Kasumi-1 (cell line): ENCODE results near the gene DHRS9.
A peak's percentile ranks its signal among the peaks of the same experiment; 100 is the strongest.
"Not testable (repeated sequence)": the region's sequence is repeated elsewhere in the genome, so short reads cannot be mapped to it uniquely, and the experiment has no call there.

Experiments used
- DNase-seq, 2 experiments: peaks; one replicate each; lab custom pipeline; 2025; lab: John Stamatoyannopoulos, UW

Gene DHRS9

DNA sequence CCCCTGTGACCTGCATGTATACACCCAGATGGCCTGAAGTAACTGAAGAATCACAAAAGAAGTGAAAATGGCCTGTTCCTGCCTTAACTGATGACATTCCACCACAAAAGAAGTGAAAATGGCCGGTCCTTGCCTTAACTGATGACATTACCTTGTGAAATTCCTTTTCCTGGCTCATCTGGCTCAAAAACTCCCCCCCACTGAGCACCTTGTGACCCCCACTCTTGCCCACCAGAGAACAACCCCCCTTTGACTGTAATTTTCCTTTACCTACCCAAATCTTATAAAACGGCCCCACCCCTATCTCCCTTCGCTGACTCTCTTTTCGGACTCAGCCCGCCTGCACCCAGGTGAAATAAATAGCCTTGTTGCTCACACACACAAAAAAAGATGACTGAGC is 67.1 kb downstream of the DHRS9 start:
- not testable (repeated sequence) for DNase-seq

- no peak for DNase-seq
These were observed 67.6 kb downstream of the DHRS9 start for GRCh38 chr2:169136885-169137534.

DNA sequence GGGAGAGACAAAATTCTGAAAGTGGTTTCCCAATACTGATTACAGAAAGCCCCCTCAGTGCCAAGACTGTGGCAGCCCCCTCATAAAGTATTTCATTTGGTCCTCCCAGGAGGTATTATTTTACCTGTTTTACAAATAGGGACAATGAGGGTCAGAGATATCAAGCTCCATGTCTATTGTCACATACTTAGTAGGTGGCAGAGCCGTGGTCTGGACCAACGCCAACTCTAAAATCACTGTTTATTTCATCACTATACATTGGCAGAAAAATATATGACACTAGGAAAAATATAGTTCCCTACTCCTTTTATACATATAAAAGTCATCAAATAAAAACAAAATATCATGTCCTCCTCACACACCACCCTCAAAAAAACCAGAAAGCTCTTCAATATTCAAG is 68.6 kb downstream of the DHRS9 start:
- DNase-seq = no peak

GRCh38 chr2:169139145-169139544 is 69.8 kb downstream of the DHRS9 start:
- DNase-seq = no peak

DNA sequence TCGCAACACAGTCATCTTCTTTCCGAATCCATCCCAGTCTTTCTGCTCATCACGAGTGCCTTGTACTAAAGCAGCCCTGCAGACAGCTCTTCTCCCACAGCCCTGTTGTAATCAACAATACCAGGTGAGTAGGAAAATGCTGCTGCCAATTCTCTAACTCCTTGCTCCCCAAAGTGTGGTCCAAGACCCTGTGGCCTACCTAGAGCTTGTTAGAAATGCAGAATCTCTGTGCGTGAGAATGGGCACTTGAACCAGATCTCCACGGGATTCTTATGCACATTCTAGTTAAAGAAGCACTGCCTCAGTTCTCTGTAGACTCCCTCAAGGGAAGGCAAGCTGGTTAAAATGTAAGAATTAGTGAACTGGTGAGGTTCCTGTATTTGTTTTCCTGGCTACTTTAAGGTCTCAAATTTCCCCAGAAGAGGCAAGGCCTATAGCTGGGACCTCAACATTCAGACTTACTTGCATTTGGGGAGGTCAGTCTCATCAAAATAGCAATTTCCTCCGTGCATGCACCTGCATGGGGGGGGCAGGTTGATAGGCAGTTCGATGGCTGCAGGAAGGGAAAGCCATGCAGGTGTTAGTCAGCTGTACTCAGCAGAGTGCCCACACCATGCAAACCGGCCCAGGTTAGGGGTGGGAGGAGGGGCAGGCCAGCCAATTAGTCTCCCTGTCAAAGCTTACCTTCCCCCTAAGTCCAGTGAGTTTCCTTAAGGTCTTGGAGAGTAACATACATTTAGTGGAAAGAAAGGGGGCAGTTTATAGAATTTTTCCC is 70.8 kb downstream of the DHRS9 start:
- DNase-seq = no peak

- peak; percentile 79 to 83 for DNase-seq
These were observed 72.5 kb downstream of the DHRS9 start for GRCh38 chr2:169141713-169142352.

- DNase-seq = no peak
These were observed 74.6 kb downstream of the DHRS9 start for GRCh38 chr2:169143998-169144397.
